IPS-18a (cell line): ENCODE results near the gene FAM50A.
"Not testable (repeated sequence)": the region's sequence is repeated elsewhere in the genome, so short reads cannot be mapped to it uniquely, and the experiment has no call there.

Experiments used
- H3K27ac ChIP-seq: one replicate; pipeline ENCODE4 v1.5.1; 2013; ENCODE audit warnings: low read length
- H3K27me3 ChIP-seq: one replicate; pipeline ENCODE4 v1.6.1; 2013; ENCODE audit warnings: mild to moderate bottlenecking, low read length; ENCODE audit not compliant: control insufficient read depth, insufficient read depth
- H3K36me3 ChIP-seq: one replicate; pipeline ENCODE4 v1.6.1; 2013; ENCODE audit warnings: low read depth, low read length; ENCODE audit not compliant: control insufficient read depth
- H3K4me1 ChIP-seq: one replicate; pipeline ENCODE4 v1.6.1; 2013; ENCODE audit warnings: low read depth, low read length; ENCODE audit not compliant: control insufficient read depth
- H3K4me3 ChIP-seq: one replicate; pipeline ENCODE4 v1.5.1; 2013; ENCODE audit warnings: low read length
- H3K9ac ChIP-seq: one replicate; pipeline ENCODE4 v1.6.1; 2013; ENCODE audit warnings: mild to moderate bottlenecking, low read length, moderate library complexity
- H3K9me3 ChIP-seq: one replicate; pipeline ENCODE4 v1.6.1; 2013; ENCODE audit warnings: low read depth, low read length; ENCODE audit not compliant: control insufficient read depth

FAM50A gene

GRCh38 chrX:154494715-154495114 lies 50.8 kb downstream of the FAM50A start:
- Histone ChIP-seq H3K4me3 (no peak overlapping the region), H3K9ac (no peak overlapping the region), H3K27me3 (no peaks in the 10 kb centered on the region), H3K36me3 (no peaks in the 10 kb centered on the region), H3K9me3 (peaks cover 11% of the 10 kb centered on the region), H3K27ac (no peak overlapping the region), H3K4me1 (no peaks in the 10 kb centered on the region)

GRCh38 chrX:154495472-154495922 lies 51.6 kb downstream of the FAM50A start:
- H3K27me3 ChIP-seq = no peaks in the 10 kb centered on the region
- no peaks in the 10 kb centered on the region for H3K4me1 ChIP-seq
- no peaks in the 10 kb centered on the region for H3K36me3 ChIP-seq
- no peak overlapping the region for H3K4me3 ChIP-seq
- H3K9me3 ChIP-seq = peaks cover 11% of the 10 kb centered on the region
- no peak overlapping the region for H3K27ac ChIP-seq
- no peak overlapping the region for H3K9ac ChIP-seq

GRCh38 chrX:154496591-154497137 lies 52.7 kb downstream of the FAM50A start:
- not testable (repeated sequence) for H3K4me1 ChIP-seq, H3K9ac ChIP-seq, H3K27ac ChIP-seq, H3K4me3 ChIP-seq, H3K36me3 ChIP-seq, H3K27me3 ChIP-seq
- peaks cover 11% of the 10 kb centered on the region for H3K9me3 ChIP-seq
